Measurements from ENCODE around the gene KLHL3. TPM values are rescaled to one million over a fixed set of nuclear protein-coding genes. Genes with fewer than 3 reads are reported as not detected.

The KLHL3 gene
- polyA plus RNA-seq, 1 of the 3 experiments (the other 2 are of a cell fraction): 3.8 TPM

Small RNA genes within 50 kb of the gene (small RNA-seq; reads per million reads assigned to genes)
- gene MIR874: 1.7 to 165 (median 43.6) reads per million in 7 experiments

Other genes starting within 250 kb of the KLHL3 start
- gene SPOCK1, start 236.8 kb downstream of the KLHL3 start, polyA plus RNA-seq (2012; rRNA removed): 9.1 and 11.3 TPM in 2 replicates
- 19.2 and 24.9 TPM in 2 replicates for gene HNRNPA0, start 18.3 kb upstream of the KLHL3 start, polyA plus RNA-seq (2012; rRNA removed)
- gene MYOT, start 131.8 kb upstream of the KLHL3 start, polyA plus RNA-seq (2012; rRNA removed): 0.02 and 0.06 TPM in 2 replicates
- gene PKD2L2, start 153.4 kb upstream of the KLHL3 start, polyA plus RNA-seq (2012; rRNA removed): 0.11 and 0.26 TPM in 2 replicates